K562 (cell line): Measurements from ENCODE around the gene HARS1. TPM values are rescaled to one million over a fixed set of nuclear protein-coding genes. Genes with fewer than 3 reads are reported as not detected.
"Not testable (repeated sequence)": the region's sequence is repeated elsewhere in the genome, so short reads cannot be mapped to it uniquely, and the experiment has no call there.

Experiments used
- ATAC-seq: fragments of 200-7000 bp; cut with Tn5 transposase; 3 replicates; pipeline ENCODE4 v1.9.1; 2020; ENCODE audit warnings: moderate library complexity
- BruUV-seq: library from RNA; stranded (reverse); fragments of 400-500 nt; replicated peaks from 2 replicates; lab custom pipeline; 2021; lab: Mats Ljungman, UMichigan
- CTCF ChIA-PET: fragments of 300-600 bp; formaldehyde crosslinking; extraction: SDS; loops from one replicate; lab custom pipeline; 2021; ENCODE audit warnings: low intra/inter-chr PET ratio; lab: Yijun Ruan, JAX
- POLR2A ChIA-PET: fragments of 300-600, 350-650 bp; sonication (Branson Sonifier 250); formaldehyde crosslinking; extraction: SDS; loops from one replicate; lab custom pipeline; 2021; ENCODE audit warnings: antibody characterized with exemption, inconsistent platforms; lab: Yijun Ruan, JAX
- DNase-seq, 4 experiments: peaks; one replicate each; pipeline versions ENCODE4 v3.0.0 to v3.0.0-alpha.2; 2011 to 2018; ENCODE audit warnings: low spot score in 3 of 4, mixed read lengths in 3 of 4; ENCODE audit errors: extremely low read depth in 1 of 4
- FAIRE-seq: peaks from 2 replicates; lab custom pipeline; 2011; peaks lifted over from hg19 to GRCh38; lab: Jason Lieb, UNC
- H2AFZ ChIP-seq: 2 replicates; pipeline ENCODE4 v1.6.0; 2011; ENCODE audit warnings: low read depth, low read length, control low read depth, inconsistent platforms
- H3K27ac ChIP-seq: fragments of 200-600 bp; 3 replicates; pipeline ENCODE4 v1.8.0; 2011; ENCODE audit warnings: low read depth, mild to moderate bottlenecking, control low read depth, inconsistent platforms, low read length, moderate library complexity, mixed read lengths; ENCODE audit errors: extremely low read depth
- H3K27me3 ChIP-seq, 2 experiments: fragments of 300-600 bp in 1 of 2; 2 replicates in 1 of 2; 3 replicates in 1 of 2; pipeline versions ENCODE4 v1.6.0 to v1.8.0; 2011; ENCODE audit warnings: inconsistent platforms in 2 of 2, low read length in 2 of 2, mild to moderate bottlenecking in 1 of 2, mixed read lengths in 1 of 2, moderate library complexity in 1 of 2; ENCODE audit not compliant: control insufficient read depth in 2 of 2, insufficient read depth in 2 of 2
- H3K36me3 ChIP-seq: fragments of 300-600 bp; 3 replicates; pipeline ENCODE4 v1.8.0; 2011; ENCODE audit warnings: mild to moderate bottlenecking, low read length, inconsistent platforms; ENCODE audit not compliant: control insufficient read depth, insufficient read depth
- H3K4me1 ChIP-seq, 2 experiments: fragments of 200-600 bp in 1 of 2; replicated peaks in 1 of 2; 2 replicates in 1 of 2; 3 replicates in 1 of 2; pipeline versions ENCODE4 v1.5.1 to v1.8.0; 2011; ENCODE audit warnings: inconsistent platforms in 2 of 2, low read length in 2 of 2, mild to moderate bottlenecking in 1 of 2, mixed read lengths in 1 of 2, moderate library complexity in 1 of 2; ENCODE audit not compliant: control insufficient read depth in 2 of 2, insufficient read depth in 2 of 2
- H3K4me2 ChIP-seq: 2 replicates; pipeline ENCODE4 v1.6.1; 2011; ENCODE audit warnings: low read length, control low read depth, inconsistent platforms, mixed read lengths; ENCODE audit not compliant: insufficient read depth
- H3K4me3 ChIP-seq: fragments of 200-600 bp; sonication (generic), shearing (Covaris generic); 2 replicates; pipeline ENCODE4 v1.5.1; 2016; ENCODE audit warnings: control low read depth, inconsistent platforms
- H3K79me2 ChIP-seq: fragments of 200-600 bp; 3 replicates; pipeline ENCODE4 v1.8.0; 2011; ENCODE audit warnings: low read length, inconsistent platforms; ENCODE audit not compliant: control insufficient read depth, insufficient read depth
- H3K9ac ChIP-seq, 2 experiments: 2 replicates each; pipeline versions ENCODE4 v1.6.0 to v1.6.1; 2011; ENCODE audit warnings: low read depth in 2 of 2, low read length in 2 of 2, control low read depth in 1 of 2, inconsistent platforms in 1 of 2, mild to moderate bottlenecking in 1 of 2, mixed read lengths in 1 of 2; ENCODE audit not compliant: insufficient read depth in 1 of 2
- H3K9me1 ChIP-seq: one replicate; pipeline ENCODE4 v1.6.0; 2011; ENCODE audit warnings: inconsistent platforms, mild to moderate bottlenecking, low read length, moderate library complexity; ENCODE audit not compliant: control insufficient read depth, insufficient read depth
- H3K9me3 ChIP-seq: replicated peaks from 2 replicates; pipeline ENCODE4 v1.5.1; 2011; ENCODE audit warnings: low read depth, low read length, inconsistent platforms; ENCODE audit not compliant: control insufficient read depth, insufficient read depth
- H4K20me1 ChIP-seq: replicated peaks from 2 replicates; pipeline ENCODE4 v1.6.1; 2011; ENCODE audit warnings: low read length, inconsistent platforms, mixed read lengths; ENCODE audit not compliant: control insufficient read depth, insufficient read depth
- BHLHE40 ChIP-seq: IDR thresholded peaks from 2 replicates; pipeline ENCODE4 v1.6.1; 2011; ENCODE audit warnings: low read length, improper control_type of control experiment
- BRD4 ChIP-seq: fragments of 200-600 bp; sonication (generic); IDR thresholded peaks from 2 replicates; pipeline ENCODE4 v1.6.1; 2017; ENCODE audit warnings: inconsistent platforms
- HNRNPUL1 ChIP-seq: fragments of 200-400 bp; formaldehyde crosslinking; IDR thresholded peaks from 2 replicates; pipeline ENCODE4 v1.6.1; 2017; ENCODE audit warnings: low read length
- JUND ChIP-seq, 2 experiments: IDR thresholded peaks; 2 replicates in 1 of 2; 3 replicates in 1 of 2; pipeline ENCODE4 v1.6.1; 2011; ENCODE audit warnings: borderline replicate concordance in 2 of 2, low read depth in 2 of 2, low read length in 2 of 2, improper control_type of control experiment in 1 of 2, missing biosample characterization in 1 of 2, missing genetic modification characterization in 1 of 2, missing genetic modification reagents in 1 of 2
- MAFG ChIP-seq: fragments of 450-650 bp; conservative IDR thresholded peaks from 2 replicates; pipeline ENCODE4 v1.6.1; 2016; ENCODE audit warnings: missing genetic modification characterization, missing compliant biosample characterization
- MED1 ChIP-seq: sonication (generic); formaldehyde crosslinking; IDR thresholded peaks from 2 replicates; pipeline ENCODE4 v1.8.1; 2023; ENCODE audit warnings: missing genetic modification reagents, borderline replicate concordance
- MXI1 ChIP-seq: IDR thresholded peaks from 2 replicates; pipeline ENCODE4 v1.6.1; 2011; ENCODE audit warnings: low read depth, mild to moderate bottlenecking, improper control_type of control experiment, low read length
- PHF8 ChIP-seq: fragments of 200-600 bp; sonication (generic); IDR thresholded peaks from 2 replicates; pipeline ENCODE4 v1.6.1; 2012; ENCODE audit warnings: mixed run types, mild to moderate bottlenecking, inconsistent platforms, low read length, moderate library complexity, borderline replicate concordance
- RNF2 ChIP-seq: sonication (generic); IDR thresholded peaks from 2 replicates; pipeline ENCODE4 v1.6.1; 2016
- ZFP36 ChIP-seq: fragments of 150-350 bp; IDR thresholded peaks from 2 replicates; pipeline ENCODE4 v1.6.1; 2018; ENCODE audit warnings: low read length, low read depth; ENCODE audit not compliant: partially characterized antibody
- ZNF431 ChIP-seq: sonication (generic); formaldehyde crosslinking; IDR thresholded peaks from 2 replicates; pipeline ENCODE4 v1.8.0; 2022; ENCODE audit warnings: mild to moderate bottlenecking, missing genetic modification reagents
- WGBS: fragments of 100-300 bp; shearing (Covaris generic); methylation state at CpG from one replicate; pipeline ENCODE4 v1.1.6; 2016; ENCODE audit warnings: low coverage, mixed read lengths; ENCODE audit not compliant: insufficient coverage; ENCODE audit errors: missing lambda C conversion rate; 5-methylcytosine and 5-hydroxymethylcytosine counted together
- in situ Hi-C: fragments of 300-500 bp; cut with MboI; formaldehyde crosslinking; loops from 4 replicates; pipeline ENCODE4 v1.15.0; 2018; ENCODE audit warnings: inconsistent platforms, mixed read lengths
- intact Hi-C: fragments of 100-400 bp; cut with micrococcal nuclease; formaldehyde crosslinking; loops from 2 replicates; pipeline ENCODE4 v1.14.2; 2022
- polyA plus RNA-seq, 8 experiments: library from polyadenylated mRNA; depleted of rRNA in 4 of 8; stranded (reverse) in 5 of 8; unstranded in 3 of 8; fragments of >200 nt; fragmentation: Nextera tagmentation in 2 of 8; fragmentation: Illumina TruSeq in 1 of 8; extraction: Ambion mirVana in 2 of 8; extraction: Trizol in 1 of 8; gene quantifications; 2 replicates each; pipeline versions ENCODE4 v1.2.1 to v1.2.3, GENCODE V29; 2011 to 2014; ENCODE audit warnings: inconsistent platforms in 1 of 8, missing spikeins in 1 of 8
- total RNA-seq, 7 experiments: library from RNA; depleted of rRNA in 6 of 7; stranded (reverse); fragments of >200 nt in 6 of 7; fragmentation: Illumina TruSeq in 2 of 7; extraction: Trizol in 2 of 7; gene quantifications; 2 replicates each; pipeline versions ENCODE4 v1.2.1 to v1.2.3, GENCODE V29; 2011 to 2021; ENCODE audit warnings: low replicate concordance in 1 of 7
- TF ChIP-seq, protein P1 (sequence below): sonication (generic); formaldehyde crosslinking; IDR thresholded peaks from 2 replicates; pipeline ENCODE4 v1.9.0; 2022; ENCODE audit warnings: mild to moderate bottlenecking, missing genetic modification reagents

HARS1 gene
- total and polyA plus RNA-seq, 9 of the 15 experiments (the other 6 are each of a cell fraction or from before 2014, with no cell fraction given): 13.5 to 88.5 (median 75.2) TPM

DNA sequence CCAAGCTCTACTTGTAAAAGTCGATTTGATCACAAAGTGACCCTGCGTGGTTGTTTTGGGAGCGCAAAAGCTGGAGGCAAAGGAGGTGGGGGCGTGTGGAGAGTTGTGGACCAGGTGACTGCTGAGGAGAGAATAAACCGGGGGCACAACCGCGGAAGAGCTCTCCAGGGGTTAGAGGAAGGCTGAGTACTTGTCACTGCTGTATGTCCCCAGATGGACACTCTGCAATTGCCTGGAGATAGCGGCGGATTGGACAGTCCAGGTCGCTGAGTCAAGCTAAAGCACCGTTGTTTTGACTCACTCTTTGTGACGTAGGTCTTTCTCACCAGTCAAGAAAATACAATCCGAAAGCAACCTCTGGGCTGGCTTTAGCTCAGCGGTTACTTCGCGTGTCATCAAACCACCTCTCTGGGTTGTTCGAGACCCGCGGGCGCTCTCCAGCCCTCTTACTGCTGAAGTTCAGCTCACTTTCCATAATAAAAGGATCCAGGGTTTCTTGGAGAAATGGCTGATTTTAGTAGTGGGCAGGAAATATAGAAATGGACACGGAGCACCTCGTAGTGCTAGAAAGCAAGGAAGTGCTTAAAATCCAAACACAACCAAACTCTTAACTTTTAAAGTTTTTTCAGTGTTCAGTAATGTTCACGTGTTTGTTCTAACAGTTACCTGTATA lies 34.8 kb upstream of the HARS1 start (continued):
- TF ChIP-seq RNF2 (0 out of 2 replicates have a peak, but pooled peaks have one; percentile 32), HNRNPUL1 (no peak), ZNF431 (CRISPR knock-in tag) (peak; percentile 74; the same call in 1 of the 2 replicates), PHF8 (peak; percentile 60; the same call in 1 of the 2 replicates), BHLHE40 (peak; percentile 26; the same call in 1 of the 2 replicates), BRD4 (peak; percentile 91; the same call in 1 of the 2 replicates), MAFG (tag) (peak; percentile 77), JUND (IDR thresholded peaks at IDR 0.05; ENCODE audit: borderline replicate concordance, low read depth, low read length) (peak; percentile 92), JUND (tag; IDR thresholded peaks at IDR 0.05; ENCODE audit: borderline replicate concordance, low read depth, low read length) (peak; percentile 90; the same call in 2 of the 3 replicates), MXI1 (0 out of 2 replicates have a peak, but pooled peaks have one; percentile 5), ZFP36 (peak; percentile 55), MED1 (no peak)
- TF ChIP-seq, protein P1, sequence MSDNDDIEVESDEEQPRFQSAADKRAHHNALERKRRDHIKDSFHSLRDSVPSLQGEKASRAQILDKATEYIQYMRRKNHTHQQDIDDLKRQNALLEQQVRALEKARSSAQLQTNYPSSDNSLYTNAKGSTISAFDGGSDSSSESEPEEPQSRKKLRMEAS (CRISPR knock-in tag): peak; percentile 42; the same call in 1 of the 2 replicates

GRCh38 chr5:140721395-140721794 lies 30.2 kb upstream of the HARS1 start:
- DNase-seq, CTCF ChIA-PET, H2AFZ ChIP-seq, ATAC-seq, H3K9ac ChIP-seq, H3K4me1 ChIP-seq, H3K36me3 ChIP-seq, H3K27me3 ChIP-seq, H3K9me3 ChIP-seq, H3K79me2 ChIP-seq, intact Hi-C loops, H3K9me1 ChIP-seq, BruUV-seq, FAIRE-seq, H4K20me1 ChIP-seq, H3K4me3 ChIP-seq, H3K4me2 ChIP-seq, H3K27ac ChIP-seq: not testable (repeated sequence)
- in situ Hi-C loops: loop anchor here (10.0 kb wide), 1 partner anchor 477 kb away; no protein-coding TSS in a partner anchor
- POLR2A ChIA-PET: interaction anchor here (0.7 to 1.1 kb wide), 3 partner anchors 10 to 863 kb away, joined by 3 to 4 read pairs (median 4); no protein-coding TSS in a partner anchor
- WGBS: 59% methylated on average over 5 of the region's 5 CpGs
